Ovary (tissue), 9 donors: Measurements from ENCODE around the gene TPRG1. TPM values are rescaled to one million over a fixed set of nuclear protein-coding genes. Genes with fewer than 3 reads are reported as not detected.

Source experiments
- DNase-seq, 5 donors: peaks; one replicate each; pipeline ENCODE4 v3.0.0-alpha.2; 2019 to 2020
- H3K27ac ChIP-seq, 2 donors: fragments of 200-600 bp; one replicate each; pipeline versions ENCODE4 v1.5.1 to v1.8.0; 2019 to 2022
- H3K27me3 ChIP-seq: fragments of 200-600 bp; one replicate; pipeline ENCODE4 v1.8.0; 2022
- H3K36me3 ChIP-seq: fragments of 200-600 bp; sonication (generic); one replicate; pipeline ENCODE4 v1.5.1; 2019
- H3K4me1 ChIP-seq: one replicate; pipeline ENCODE4 v1.8.1; 2013; ENCODE audit warnings: mild to moderate bottlenecking, moderate library complexity; ENCODE audit not compliant: insufficient read depth
- H3K4me3 ChIP-seq: fragments of 200-600 bp; sonication (generic); one replicate; pipeline ENCODE4 v1.5.1; 2017
- H3K9me3 ChIP-seq, 2 donors: fragments of 200-600 bp in 1 of 2; sonication (generic) in 1 of 2; one replicate each; pipeline versions ENCODE4 v1.5.1 to v1.8.1; 2013 to 2019; ENCODE audit warnings: mild to moderate bottlenecking in 1 of 2, moderate library complexity in 1 of 2
- EP300 ChIP-seq: sonication (generic); formaldehyde crosslinking; IDR thresholded peaks from one replicate; pipeline ENCODE4 v1.6.1; 2017; ENCODE audit warnings: antibody characterized with exemption
- POLR2A ChIP-seq: fragments of 450-650 bp; IDR thresholded peaks from one replicate; pipeline ENCODE4 v1.6.1; 2017; ENCODE audit warnings: antibody characterized with exemption, mild to moderate bottlenecking, moderate library complexity
- WGBS, 3 donors: extraction: QIAGEN DNeasy Blood & Tissue Kit in 1 of 3; methylation state at CpG; one replicate each; pipeline versions ENCODE4 v1.1.5 to v1.1.7; 2013 to 2017; 5-methylcytosine and 5-hydroxymethylcytosine counted together
- intact Hi-C, 4 donors: fragments of 100-400 bp; cut with DNase I; formaldehyde crosslinking; loops; one replicate each; pipeline versions ENCODE4 v1.11.0 to v1.15.1; 2022 to 2023
- polyA plus RNA-seq, 2 donors: library from polyadenylated mRNA; stranded (reverse); fragments of 200-250 nt in 1 of 2; fragments of 350-450 nt in 1 of 2; fragmentation: Illumina TruSeq in 1 of 2; extraction: RNeasy Lipid Tissue Mini Kit (QIAGEN cat#74804) in 1 of 2; gene quantifications; one replicate each; pipeline ENCODE4 v1.2.3, GENCODE V29; 2013 to 2014
- total RNA-seq, 7 donors: library from RNA; depleted of rRNA in 2 of 7; stranded (reverse); fragments of >200 nt in 2 of 7; fragmentation: NEBNext Ultra II Directional in 3 of 7; extraction: Animal tissue kit (Norgen Biotek cat#: 25700) in 3 of 7; gene quantifications; one replicate each; pipeline versions ENCODE4 v1.1.0 to v1.2.4, GENCODE V29; 2016 to 2023
- TF ChIP-seq, protein P1 (sequence below), 3 donors: fragments of 450-650 bp in 2 of 3; fragments of 200-600 bp in 1 of 3; IDR thresholded peaks; one replicate each; pipeline versions ENCODE4 v1.5.1 to v1.8.0; 2016 to 2022; ENCODE audit warnings: antibody characterized with exemption in 3 of 3, mild to moderate bottlenecking in 1 of 3
- donor health status: DM: no; HTN: no; CAD: no; lungs with moderate emphysema.
- donor health status: DM: no; HTN: no; CAD: no.
- donor health status: Bipolar disorder and iron deficiency.
- donor health status: DM: yes; HTN: yes; CAD: no.
- donor health status: DM: no; HTN: no; CAD: no.
- donor health status: DM: yes; HTN: yes; CAD: no.

The TPRG1 gene
- total and polyA plus RNA-seq, 9 donors: 1.9 to 20.2 (median 7.5) TPM

DNA sequence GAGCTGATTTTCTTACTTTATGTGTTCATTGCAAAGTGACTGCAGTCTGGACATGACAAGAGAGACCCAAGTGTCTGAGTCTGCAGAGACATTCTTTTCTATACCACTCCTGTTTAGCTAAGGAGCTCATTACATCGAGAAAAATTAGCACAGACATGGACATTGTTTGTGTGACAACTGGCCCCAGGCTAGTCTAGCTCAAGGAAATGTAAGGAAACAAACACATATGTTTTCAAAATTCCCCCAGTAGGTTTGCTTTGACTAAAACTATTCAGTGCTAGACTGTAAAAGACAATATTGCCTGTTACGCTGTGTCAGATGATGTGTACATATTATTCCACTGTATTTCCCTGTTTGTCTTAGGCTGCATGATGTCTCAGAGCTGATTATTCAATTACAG lies 40.9 kb downstream of the TPRG1 start:
- WGBS, 3 donors: 80 to 87% (median 87%) methylated on average over 2 of the region's 2 CpGs
- TF ChIP-seq EP300 (no peak), POLR2A (no peak)
- TF ChIP-seq, protein P1, sequence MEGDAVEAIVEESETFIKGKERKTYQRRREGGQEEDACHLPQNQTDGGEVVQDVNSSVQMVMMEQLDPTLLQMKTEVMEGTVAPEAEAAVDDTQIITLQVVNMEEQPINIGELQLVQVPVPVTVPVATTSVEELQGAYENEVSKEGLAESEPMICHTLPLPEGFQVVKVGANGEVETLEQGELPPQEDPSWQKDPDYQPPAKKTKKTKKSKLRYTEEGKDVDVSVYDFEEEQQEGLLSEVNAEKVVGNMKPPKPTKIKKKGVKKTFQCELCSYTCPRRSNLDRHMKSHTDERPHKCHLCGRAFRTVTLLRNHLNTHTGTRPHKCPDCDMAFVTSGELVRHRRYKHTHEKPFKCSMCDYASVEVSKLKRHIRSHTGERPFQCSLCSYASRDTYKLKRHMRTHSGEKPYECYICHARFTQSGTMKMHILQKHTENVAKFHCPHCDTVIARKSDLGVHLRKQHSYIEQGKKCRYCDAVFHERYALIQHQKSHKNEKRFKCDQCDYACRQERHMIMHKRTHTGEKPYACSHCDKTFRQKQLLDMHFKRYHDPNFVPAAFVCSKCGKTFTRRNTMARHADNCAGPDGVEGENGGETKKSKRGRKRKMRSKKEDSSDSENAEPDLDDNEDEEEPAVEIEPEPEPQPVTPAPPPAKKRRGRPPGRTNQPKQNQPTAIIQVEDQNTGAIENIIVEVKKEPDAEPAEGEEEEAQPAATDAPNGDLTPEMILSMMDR (IDR thresholded peaks at IDR 0.05): no peak
- Histone ChIP-seq H3K9me3 (no peaks in the 10 kb centered on the region), H3K4me1 (no peaks in the 10 kb centered on the region), H3K4me3 (no peak overlapping the region), H3K27ac (no peak overlapping the region), H3K36me3 (no peaks in the 10 kb centered on the region), H3K27me3 (no peaks in the 10 kb centered on the region)
- intact Hi-C loops: no loop called here
- DNase-seq: no peak

DNA sequence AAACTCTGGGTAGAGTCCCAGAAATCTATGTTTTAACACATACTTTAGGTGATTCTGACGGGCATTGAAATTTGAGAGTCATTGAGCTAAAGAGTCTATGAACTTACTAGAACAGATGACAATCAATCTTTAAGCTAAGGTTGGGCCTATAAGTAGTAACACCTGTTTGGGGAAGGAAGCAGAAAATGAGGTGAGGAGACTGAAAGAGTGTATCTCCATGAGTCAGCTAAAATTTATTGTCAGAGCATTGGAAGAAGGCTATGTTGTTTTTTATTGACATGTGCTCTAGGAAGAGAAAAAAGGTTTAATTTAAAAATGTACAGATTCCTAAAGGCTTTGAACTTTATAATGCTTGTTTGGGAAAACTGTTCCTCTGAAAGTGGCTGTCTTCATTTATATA lies 42.9 kb downstream of the TPRG1 start:
- Histone ChIP-seq H3K27ac (no peak overlapping the region), H3K9me3 (no peaks in the 10 kb centered on the region), H3K27me3 (no peaks in the 10 kb centered on the region), H3K36me3 (no peaks in the 10 kb centered on the region), H3K4me3 (no peak overlapping the region), H3K4me1 (no peaks in the 10 kb centered on the region)
- intact Hi-C loops: no loop called here
- TF ChIP-seq POLR2A: no peak
- no peak for TF ChIP-seq EP300
- TF ChIP-seq, protein P1 (IDR thresholded peaks at IDR 0.05): no peak
- no peak for DNase-seq
- 90 to 97% (median 97%) methylated on average over 1 of the region's 1 CpG for WGBS, 3 donors

DNA sequence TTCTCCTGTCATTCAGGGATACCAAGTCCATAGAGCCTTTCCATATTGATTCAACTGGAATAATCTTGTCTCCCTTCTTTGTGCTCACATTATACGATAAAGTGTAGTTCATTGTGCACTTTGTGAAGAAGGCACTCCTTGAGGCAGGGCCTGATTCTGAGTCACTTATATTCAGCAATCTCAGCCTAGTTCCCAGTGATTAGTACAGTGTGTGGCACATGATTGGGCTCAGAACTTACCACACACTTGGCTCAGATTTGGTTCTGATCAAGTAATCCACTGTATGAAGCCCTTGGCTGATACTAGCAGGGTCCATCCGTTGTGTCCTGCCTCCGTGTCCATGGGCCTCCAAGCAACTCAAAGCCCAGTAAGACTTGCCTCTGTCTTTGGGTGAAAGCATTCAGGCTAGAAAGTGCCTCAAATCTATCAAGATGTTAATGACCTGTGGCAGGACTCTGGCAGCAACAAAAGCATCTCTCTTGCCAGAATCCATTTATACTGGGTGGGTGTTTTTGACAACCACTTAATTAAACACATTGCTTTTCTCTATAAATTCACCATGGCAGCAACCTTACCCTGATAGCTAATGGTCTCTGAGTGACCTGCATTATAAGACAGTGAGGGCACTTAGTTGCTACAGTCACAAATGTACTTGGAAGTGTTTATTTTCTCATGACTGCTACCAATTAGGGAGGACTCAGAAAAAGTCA lies 51.3 kb downstream of the TPRG1 start:
- no peaks in the 10 kb centered on the region for H3K4me1 ChIP-seq
- H3K9me3 ChIP-seq: no peaks in the 10 kb centered on the region
- intact Hi-C loops: no loop called here
- no peak overlapping the region for H3K4me3 ChIP-seq
- DNase-seq: no peak
- H3K27ac ChIP-seq: no peak overlapping the region
- WGBS, 3 donors: 52 to 74% (median 67%) methylated on average over 3 of the region's 3 CpGs
- TF ChIP-seq POLR2A (no peak), EP300 (no peak)
- TF ChIP-seq, protein P1 (IDR thresholded peaks at IDR 0.05): no peak
- H3K36me3 ChIP-seq: no peaks in the 10 kb centered on the region
- H3K27me3 ChIP-seq: no peaks in the 10 kb centered on the region

DNA sequence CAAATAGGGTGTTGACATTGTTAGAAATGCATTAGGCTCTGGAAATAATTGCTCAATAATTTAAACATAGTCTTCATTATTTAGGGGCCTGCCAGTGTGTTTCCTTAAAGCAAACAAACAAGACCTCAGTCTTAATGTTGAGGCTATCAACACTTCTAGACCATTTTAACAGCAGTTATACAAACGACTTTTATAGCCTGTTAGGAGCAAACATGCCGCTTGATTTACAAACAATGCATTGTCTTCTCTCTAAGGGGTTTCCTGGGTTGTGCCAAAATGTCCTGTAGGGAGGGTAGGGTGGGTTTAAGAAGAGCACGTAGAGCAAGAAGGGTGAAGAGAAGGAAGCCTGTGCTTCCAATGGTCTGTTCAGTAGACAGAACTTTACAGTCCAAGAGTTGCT lies 53.7 kb downstream of the TPRG1 start:
- Histone ChIP-seq H3K4me3 (no peak overlapping the region), H3K27ac (no peak overlapping the region), H3K9me3 (no peaks in the 10 kb centered on the region), H3K36me3 (no peaks in the 10 kb centered on the region), H3K4me1 (no peaks in the 10 kb centered on the region), H3K27me3 (no peaks in the 10 kb centered on the region)
- intact Hi-C loops: no loop called here
- TF ChIP-seq, protein P1 (IDR thresholded peaks at IDR 0.05): no peak
- TF ChIP-seq EP300 (no peak), POLR2A (no peak)
- no peak for DNase-seq
- 51 to 56% (median 55%) methylated on average over 3 of the region's 3 CpGs for WGBS, 3 donors
